HepG2 (cell line): Measurements from ENCODE around the gene YWHAB. TPM values are rescaled to one million over a fixed set of nuclear protein-coding genes. Genes with fewer than 3 reads are reported as not detected.

ENCODE experiments used
- ATAC-seq: fragments of 200-7000 bp; cut with Tn5 transposase; 3 replicates; pipeline ENCODE4 v1.9.1; 2020; ENCODE audit warnings: mild to moderate bottlenecking, moderate library complexity
- BruUV-seq: library from RNA; stranded (reverse); fragments of 400-500 nt; replicated peaks from 2 replicates; lab custom pipeline; 2021; lab: Mats Ljungman, UMichigan
- CTCF ChIA-PET: fragments of 300-600 bp; formaldehyde crosslinking; extraction: SDS; loops from one replicate; lab custom pipeline; 2021; ENCODE audit warnings: low total read pairs, inconsistent platforms, low intra/inter-chr PET ratio; lab: Yijun Ruan, JAX
- POLR2A ChIA-PET: fragments of 350-600 bp; sonication (Branson Sonifier 250); formaldehyde crosslinking; loops from one replicate; lab custom pipeline; 2020; ENCODE audit warnings: antibody characterized with exemption, inconsistent platforms; lab: Yijun Ruan, JAX
- DNase-seq: peaks from one replicate; pipeline ENCODE4 v3.0.0-alpha.2; 2015; ENCODE audit warnings: low spot score
- FAIRE-seq: peaks from 3 replicates; lab custom pipeline; 2011; peaks lifted over from hg19 to GRCh38; lab: Jason Lieb, UNC
- H2AFZ ChIP-seq: one replicate; pipeline ENCODE4 v1.6.1; 2011; ENCODE audit warnings: low read length, inconsistent platforms
- H3K27ac ChIP-seq: fragments of 300-600 bp; 3 replicates; pipeline ENCODE4 v1.8.0; 2011; ENCODE audit warnings: mixed run types, mild to moderate bottlenecking, mixed read lengths, low read length, inconsistent platforms; ENCODE audit not compliant: insufficient read depth; ENCODE audit errors: extremely low read length
- H3K27me3 ChIP-seq, 2 experiments: fragments of 200-600 bp in 1 of 2; 2 replicates in 1 of 2; 3 replicates in 1 of 2; pipeline versions ENCODE4 v1.6.0 to v1.8.0; 2011; ENCODE audit warnings: low read length in 2 of 2, mild to moderate bottlenecking in 2 of 2, moderate library complexity in 2 of 2, inconsistent platforms in 1 of 2; ENCODE audit not compliant: insufficient read depth in 2 of 2, control insufficient read depth in 1 of 2
- H3K36me3 ChIP-seq, 2 experiments: fragments of 200-600 bp in 1 of 2; replicated peaks in 1 of 2; 2 replicates in 1 of 2; 3 replicates in 1 of 2; pipeline versions ENCODE4 v1.5.1 to v1.8.0; 2011; ENCODE audit warnings: low read length in 2 of 2, inconsistent platforms in 1 of 2; ENCODE audit not compliant: insufficient read depth in 2 of 2, control insufficient read depth in 1 of 2
- H3K4me1 ChIP-seq: 2 replicates; pipeline ENCODE4 v1.5.1; 2012; ENCODE audit warnings: low read length, inconsistent platforms; ENCODE audit not compliant: insufficient read depth
- H3K4me2 ChIP-seq: 2 replicates; pipeline ENCODE4 v1.6.0; 2011; ENCODE audit warnings: low read depth, low read length, inconsistent platforms
- H3K4me3 ChIP-seq, 3 experiments: fragments of 200-600 bp in 1 of 3; sonication (generic), shearing (Covaris generic) in 1 of 3; replicated peaks in 1 of 3; 2 replicates each; pipeline ENCODE4 v1.5.1; 2011 to 2016; ENCODE audit warnings: low read length in 3 of 3, inconsistent platforms in 2 of 3, low read depth in 2 of 3, mild to moderate bottlenecking in 2 of 3, control low read depth in 1 of 3, mixed read lengths in 1 of 3; ENCODE audit not compliant: insufficient read depth in 1 of 3
- H3K79me2 ChIP-seq: one replicate; pipeline ENCODE4 v1.6.1; 2011; ENCODE audit warnings: low read length, inconsistent platforms; ENCODE audit not compliant: insufficient read depth
- H3K9ac ChIP-seq: 2 replicates; pipeline ENCODE4 v1.6.0; 2011; ENCODE audit warnings: mild to moderate bottlenecking, low read depth, low read length, inconsistent platforms; ENCODE audit not compliant: insufficient read depth
- H3K9me3 ChIP-seq: 2 replicates; pipeline ENCODE4 v1.5.1; 2012; ENCODE audit warnings: mild to moderate bottlenecking, low read length
- H4K20me1 ChIP-seq: 2 replicates; pipeline ENCODE4 v1.6.0; 2011; ENCODE audit warnings: inconsistent platforms, mild to moderate bottlenecking, low read length, moderate library complexity; ENCODE audit not compliant: insufficient read depth
- CTCF ChIP-seq: sonication (generic); formaldehyde crosslinking; IDR thresholded peaks from 2 replicates; pipeline ENCODE4 v1.5.0; 2020; ENCODE audit warnings: mild to moderate bottlenecking, missing genetic modification reagents, moderate library complexity
- KLF6 ChIP-seq: IDR thresholded peaks from 2 replicates; pipeline ENCODE4 v1.8.0; 2016; ENCODE audit warnings: missing biosample characterization, missing genetic modification reagents
- SNRNP70 ChIP-seq: fragments of 200-400 bp; formaldehyde crosslinking; IDR thresholded peaks from 2 replicates; pipeline ENCODE4 v1.6.1; 2017; ENCODE audit warnings: mild to moderate bottlenecking, low read depth, low read length, moderate library complexity
- SRSF4 ChIP-seq: fragments of 200-400 bp; formaldehyde crosslinking; IDR thresholded peaks from one replicate; pipeline ENCODE4 v1.6.1; 2018; ENCODE audit warnings: mild to moderate bottlenecking, low read depth, low read length, moderate library complexity; ENCODE audit not compliant: poor library complexity, severe bottlenecking
- ZBTB7A ChIP-seq: sonication (generic); formaldehyde crosslinking; IDR thresholded peaks from 2 replicates; pipeline ENCODE4 v1.8.0; 2022; ENCODE audit warnings: mild to moderate bottlenecking, missing genetic modification reagents
- ZNF503 ChIP-seq: sonication (generic); formaldehyde crosslinking; IDR thresholded peaks from 2 replicates; pipeline ENCODE4 v1.4.0; 2020; ENCODE audit warnings: missing genetic modification reagents
- WGBS: methylation state at CpG from one replicate; pipeline ENCODE4 v1.1.6; 2017; ENCODE audit warnings: low lambda C conversion rate; 5-methylcytosine and 5-hydroxymethylcytosine counted together
- in situ Hi-C: cut with HindIII; loops from 2 replicates; pipeline ENCODE4 v1.10.0; 2017; ENCODE audit warnings: low pct_unique_long_range_greater_than_20kb; ENCODE audit not compliant: extremely low pct_ligation_motif_present
- intact Hi-C: fragments of 100-400 bp; cut with micrococcal nuclease; formaldehyde crosslinking; loops from one replicate; pipeline ENCODE4 v1.10.0; 2022; ENCODE audit not compliant: unreplicated experiment
- polyA plus RNA-seq, 8 experiments: library from polyadenylated mRNA; depleted of rRNA in 3 of 8; stranded (reverse) in 7 of 8; unstranded in 1 of 8; fragments of >200 nt; fragmentation: Illumina TruSeq in 4 of 8; extraction: Trizol in 4 of 8; gene quantifications; 2 replicates each; pipeline versions ENCODE4 v1.2.1 to v1.2.3, GENCODE V29; 2011 to 2016; ENCODE audit warnings: low read depth in 4 of 8, missing spikeins in 1 of 8, mixed read lengths in 1 of 8; ENCODE audit not compliant: insufficient read depth in 1 of 8
- total RNA-seq, 5 experiments: library from RNA; depleted of rRNA; stranded (reverse); fragments of >200 nt; fragmentation: Illumina TruSeq; extraction: Trizol; gene quantifications; 2 replicates each; pipeline ENCODE4 v1.2.3, GENCODE V29; 2016; ENCODE audit warnings: low read depth in 1 of 5
- TF ChIP-seq, protein P1 (sequence below): IDR thresholded peaks from 2 replicates; pipeline ENCODE4 v1.6.1; 2012; ENCODE audit warnings: inconsistent platforms
- TF ChIP-seq, protein P2 (sequence below): sonication (generic); formaldehyde crosslinking; IDR thresholded peaks from 2 replicates; pipeline ENCODE4 v1.8.1; 2023; ENCODE audit warnings: mild to moderate bottlenecking, missing genetic modification reagents

YWHAB gene
- total and polyA plus RNA-seq, 2 of the 13 experiments (the other 11 are each of a cell fraction or from before 2014, with no cell fraction given) = 77.2 to 121 TPM

DNA sequence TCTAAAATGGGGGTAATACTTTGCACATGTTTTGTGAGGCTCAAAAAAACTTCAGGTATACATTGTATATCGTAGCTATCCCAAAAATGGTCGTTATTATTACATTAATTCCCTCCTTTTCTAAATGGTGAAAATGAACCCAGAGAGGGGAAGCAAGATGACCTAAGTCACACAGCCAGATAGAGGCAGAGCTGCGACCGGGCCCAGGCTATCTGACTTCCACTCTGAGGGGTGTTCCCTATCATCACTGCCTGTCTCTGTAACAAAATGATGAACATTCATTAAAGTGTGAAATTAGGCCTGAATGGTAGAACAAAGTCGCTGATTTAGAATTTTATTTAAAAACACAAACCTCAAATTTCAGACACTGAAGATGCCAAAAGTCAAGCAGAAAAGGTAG, 46.0 kb upstream of the YWHAB start (continued):
- TF ChIP-seq ZNF503 (CRISPR knock-in tag) = no peak
- TF ChIP-seq, protein P1, sequence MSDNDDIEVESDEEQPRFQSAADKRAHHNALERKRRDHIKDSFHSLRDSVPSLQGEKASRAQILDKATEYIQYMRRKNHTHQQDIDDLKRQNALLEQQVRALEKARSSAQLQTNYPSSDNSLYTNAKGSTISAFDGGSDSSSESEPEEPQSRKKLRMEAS = no peak

- DNase-seq (no peak), FAIRE-seq (no peak), ATAC-seq (no peak)
- ChIA-PET CTCF (no interaction called here), POLR2A (no interaction called here)
- Histone ChIP-seq H3K4me3 (no peak overlapping the region), H4K20me1 (no peaks in the 10 kb centered on the region), H3K27ac (no peak overlapping the region), H3K4me1 (no peaks in the 10 kb centered on the region), H2AFZ (no peak overlapping the region), H3K9me3 (peaks cover 4% of the 10 kb centered on the region; the same call in 1 of the 2 replicates), H3K27me3 (peaks cover 8 to 74% of the 10 kb centered on the region in 2 experiments; a peak in 4 of 5 replicates), H3K9ac (no peak overlapping the region), H3K79me2 (no peaks in the 10 kb centered on the region), H3K4me2 (no peak overlapping the region), H3K36me3 (no peaks in the 10 kb centered on the region)
- 6% methylated on average over 5 of the region's 5 CpGs for WGBS
- in situ Hi-C loops = no loop called here
- intact Hi-C loops = no loop called here
- TF ChIP-seq ZBTB7A (no peak), SNRNP70 (no peak), SRSF4 (no peak), KLF6 (no peak), CTCF (CRISPR knock-in tag) (no peak)
- TF ChIP-seq, protein P2, sequence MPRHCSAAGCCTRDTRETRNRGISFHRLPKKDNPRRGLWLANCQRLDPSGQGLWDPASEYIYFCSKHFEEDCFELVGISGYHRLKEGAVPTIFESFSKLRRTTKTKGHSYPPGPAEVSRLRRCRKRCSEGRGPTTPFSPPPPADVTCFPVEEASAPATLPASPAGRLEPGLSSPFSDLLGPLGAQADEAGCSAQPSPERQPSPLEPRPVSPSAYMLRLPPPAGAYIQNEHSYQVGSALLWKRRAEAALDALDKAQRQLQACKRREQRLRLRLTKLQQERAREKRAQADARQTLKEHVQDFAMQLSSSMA (CRISPR knock-in tag) = no peak
- BruUV-seq = no TSS peak
Observed at GRCh38 chr20:44840826-44841225, 44.7 kb upstream of the YWHAB start.
